Measurements from ENCODE around the gene MTMR3.

The MTMR3 gene

DNA sequence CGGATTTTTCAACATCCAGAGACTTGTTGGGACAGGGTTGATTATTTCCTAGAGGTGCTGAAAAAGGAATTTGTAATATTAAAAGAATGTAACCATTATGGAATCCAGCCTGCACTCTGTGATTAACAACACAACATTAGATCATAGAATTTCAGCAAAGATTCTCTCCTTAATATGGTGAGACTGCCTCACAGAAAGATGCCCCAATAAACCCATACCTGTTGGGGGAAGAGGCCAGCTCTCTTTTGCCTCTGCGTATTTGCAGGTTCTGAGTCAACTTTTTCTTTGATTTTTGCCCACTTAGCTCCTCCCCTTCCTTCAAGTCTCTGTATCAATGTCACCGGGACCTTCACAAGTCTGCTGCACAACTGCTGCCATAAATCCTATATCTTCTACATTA lies 12.4 kb upstream of the MTMR3 start:
- DNase-seq (ENCODE audit: low read depth in 2 of 2) = no peak

DNA sequence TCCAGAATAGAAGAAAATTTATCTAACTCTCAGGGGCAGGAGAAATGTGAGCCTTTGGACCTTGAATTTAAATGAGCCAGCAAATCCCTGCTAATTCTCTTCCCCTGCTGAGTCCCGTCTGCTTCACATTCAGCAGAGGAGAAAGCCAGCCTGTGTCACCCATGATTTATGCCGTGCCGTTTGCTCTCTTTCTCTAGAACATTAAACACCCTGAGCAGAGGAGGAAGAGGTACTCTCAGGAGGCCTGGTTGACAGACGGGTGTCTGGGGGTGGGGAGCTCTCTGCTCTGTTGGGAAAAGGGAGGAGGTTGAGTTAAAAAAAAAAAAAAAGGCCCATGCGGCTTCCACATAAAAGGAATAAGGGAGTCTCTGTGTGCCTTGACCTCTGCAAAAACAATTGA lies 11.3 kb upstream of the MTMR3 start:
- DNase-seq (ENCODE audit: low read depth in 2 of 2) = no peak

DNA sequence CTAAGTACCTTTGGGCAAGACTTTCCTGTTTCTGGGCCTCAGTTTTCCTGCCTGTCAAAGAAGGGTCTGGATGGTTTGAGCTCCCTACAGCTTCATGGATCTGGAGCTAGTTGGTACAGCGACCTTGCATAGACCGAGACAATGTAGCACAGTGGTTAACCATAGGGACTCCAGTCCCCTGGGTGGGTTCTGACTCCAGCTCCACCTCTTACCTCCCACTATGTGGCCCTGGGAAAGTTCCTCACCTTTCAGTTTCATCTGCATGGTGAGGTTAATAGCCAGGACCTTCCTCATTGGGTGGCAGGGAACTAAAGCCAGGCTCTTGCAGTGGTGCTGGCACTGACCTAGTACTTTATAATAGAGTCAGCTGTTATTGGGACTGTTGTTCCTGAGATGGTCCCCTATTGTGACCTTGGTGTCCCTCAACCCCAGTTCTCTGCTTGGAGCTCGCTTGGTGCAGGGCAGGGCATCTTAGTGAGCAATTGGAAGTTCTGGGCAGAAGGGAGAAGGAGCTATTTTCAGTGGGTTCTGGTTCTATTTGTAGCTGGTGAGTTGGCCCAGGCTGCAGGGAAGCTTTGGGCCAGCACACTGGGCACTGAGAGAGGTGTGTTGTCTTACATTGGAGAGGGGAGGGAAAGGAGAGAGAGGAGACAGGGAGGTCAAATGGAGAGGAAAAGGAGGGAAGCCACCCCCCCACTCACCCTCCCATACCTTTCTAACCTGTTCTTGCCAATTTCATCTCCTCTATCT lies 10.7 kb upstream of the MTMR3 start:
- DNase-seq (ENCODE audit: low read depth in 2 of 2) = no peak

DNA sequence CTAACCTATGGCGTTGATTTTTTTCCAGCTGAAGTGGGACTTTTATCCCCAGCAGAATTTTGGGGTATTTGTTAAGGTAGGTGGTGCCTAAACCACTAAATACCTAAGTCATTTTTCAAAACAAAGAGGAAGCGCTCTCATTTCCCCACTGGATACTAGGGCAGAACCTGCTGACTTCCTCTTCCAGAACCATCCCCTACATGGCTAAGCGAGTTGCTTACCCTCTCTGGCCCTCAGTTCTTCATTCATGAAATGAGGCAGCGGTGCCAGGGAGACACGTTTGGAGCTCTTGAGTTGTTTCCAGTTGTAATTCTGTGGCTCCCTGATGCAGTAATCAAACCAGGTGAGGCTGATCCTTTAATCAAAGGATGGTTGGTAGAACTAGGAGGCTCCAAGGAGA lies 10.0 kb upstream of the MTMR3 start:
- no peak for DNase-seq (ENCODE audit: low read depth in 2 of 2)

DNA sequence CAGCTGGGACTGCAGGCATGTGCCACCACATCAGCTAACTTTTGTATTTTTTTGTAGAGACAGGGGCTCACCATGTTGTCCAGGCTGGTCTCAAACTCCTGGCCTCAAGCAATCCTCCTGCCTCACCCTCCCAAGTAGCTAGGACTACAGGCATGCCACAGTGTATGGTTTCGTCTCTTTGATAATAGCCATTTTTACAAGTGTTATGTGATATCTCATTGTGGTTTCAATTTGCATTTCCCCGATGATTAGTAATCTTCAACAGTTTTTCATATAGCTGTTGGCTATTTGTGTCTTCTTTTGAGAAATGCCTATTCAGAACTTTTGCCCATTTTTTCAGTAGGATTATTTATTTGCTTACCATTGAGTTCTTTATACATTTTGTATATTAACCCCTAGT lies 9.0 kb upstream of the MTMR3 start:
- no peak for DNase-seq (ENCODE audit: low read depth in 2 of 2)

DNA sequence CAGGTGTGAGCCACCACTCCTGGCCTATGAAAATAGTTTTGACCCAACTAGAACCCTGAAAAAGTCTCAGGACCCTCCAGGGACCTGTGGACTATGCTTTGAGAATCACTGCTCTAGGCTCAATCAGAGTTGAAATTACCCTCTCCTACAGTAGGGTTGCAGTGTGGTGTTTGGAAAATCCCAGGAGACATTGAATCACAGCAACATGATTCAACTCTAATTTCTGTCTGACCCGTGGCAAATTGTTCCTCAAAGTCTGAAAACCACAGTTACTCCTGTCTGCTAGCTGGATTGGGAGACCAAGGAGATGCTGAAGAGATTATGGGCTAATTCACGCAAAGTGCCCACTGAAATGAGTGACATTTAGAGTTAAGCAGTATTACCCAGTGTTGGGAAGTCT lies 5.4 kb upstream of the MTMR3 start:
- no peak for DNase-seq (ENCODE audit: low read depth in 2 of 2)

DNA sequence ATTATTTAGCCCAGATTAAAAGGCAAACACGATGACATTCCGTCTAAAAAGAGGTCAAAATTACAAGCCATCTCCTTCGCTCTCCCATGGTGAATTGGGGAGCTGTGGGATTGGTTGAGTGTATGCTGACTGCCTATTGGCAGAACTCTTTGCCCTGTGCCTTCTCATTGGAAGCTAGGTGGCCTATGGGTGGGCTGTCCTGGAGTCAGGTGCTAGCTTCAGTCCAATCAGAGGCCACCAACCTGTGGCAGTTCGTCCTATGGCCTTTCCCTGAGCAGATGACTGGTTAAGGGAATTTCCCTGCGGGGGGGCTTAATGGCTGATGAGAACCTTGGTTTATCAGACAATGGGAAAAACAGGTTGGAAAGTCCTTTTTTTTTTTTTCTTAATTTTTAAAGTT lies 3.2 kb upstream of the MTMR3 start:
- DNase-seq (ENCODE audit: low read depth in 2 of 2) = no peak

DNA sequence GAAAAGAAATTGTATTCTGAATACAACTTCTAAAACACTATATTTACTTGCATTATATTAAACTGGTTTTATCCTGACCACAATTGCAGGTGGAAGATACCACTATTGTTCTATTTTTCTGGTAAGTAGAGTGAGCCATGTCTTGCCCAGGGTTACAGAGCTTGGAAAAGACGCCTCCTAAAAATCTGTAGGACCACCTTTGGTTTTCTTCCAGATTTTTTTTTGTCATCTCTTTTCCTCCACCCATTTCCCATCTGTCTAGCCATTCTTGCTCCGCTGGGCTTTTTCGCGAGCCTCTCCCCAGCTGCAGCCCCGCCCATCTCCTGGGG lies 294 bp upstream of the MTMR3 start:
- DNase-seq (ENCODE audit: low read depth in 2 of 2) = no peak

DNA sequence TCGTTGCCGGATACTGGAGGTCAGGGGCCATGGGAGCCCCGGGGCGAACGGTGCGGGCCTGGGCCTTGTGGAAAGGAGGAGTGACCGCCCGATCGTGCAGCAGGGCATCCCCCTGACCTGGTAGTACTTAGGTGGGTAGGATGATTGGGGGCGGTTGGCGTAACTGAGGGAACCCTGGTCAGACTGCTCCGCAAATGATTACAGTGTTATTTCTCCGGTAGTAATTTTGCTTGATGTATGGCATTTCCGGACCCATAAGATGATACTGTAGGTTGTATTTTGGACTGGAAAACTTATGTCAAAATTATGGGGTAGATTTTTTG lies 762 bp downstream of the MTMR3 start:
- no peak for DNase-seq (ENCODE audit: low read depth in 2 of 2)

DNA sequence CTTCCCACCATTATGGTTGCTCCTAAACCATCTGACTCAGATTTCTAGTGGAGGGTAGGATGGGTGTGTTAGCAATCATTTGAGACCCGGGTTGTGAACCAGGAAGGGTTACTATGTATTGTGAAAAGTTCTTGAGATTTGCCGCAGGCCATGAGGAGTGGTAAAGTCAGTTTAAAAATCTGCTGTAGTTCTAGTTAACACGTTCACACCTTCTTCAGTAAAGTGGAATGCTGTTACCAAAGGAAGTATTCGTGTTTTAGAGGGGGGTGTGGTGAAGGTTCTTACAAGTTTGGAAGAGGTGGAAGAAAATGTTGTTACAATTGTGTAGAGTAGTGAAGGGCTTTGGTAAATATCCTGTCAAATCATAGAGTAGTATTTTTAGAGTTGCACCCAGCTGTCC lies 2.6 kb downstream of the MTMR3 start:
- DNase-seq (ENCODE audit: low read depth in 2 of 2) = no peak

DNA sequence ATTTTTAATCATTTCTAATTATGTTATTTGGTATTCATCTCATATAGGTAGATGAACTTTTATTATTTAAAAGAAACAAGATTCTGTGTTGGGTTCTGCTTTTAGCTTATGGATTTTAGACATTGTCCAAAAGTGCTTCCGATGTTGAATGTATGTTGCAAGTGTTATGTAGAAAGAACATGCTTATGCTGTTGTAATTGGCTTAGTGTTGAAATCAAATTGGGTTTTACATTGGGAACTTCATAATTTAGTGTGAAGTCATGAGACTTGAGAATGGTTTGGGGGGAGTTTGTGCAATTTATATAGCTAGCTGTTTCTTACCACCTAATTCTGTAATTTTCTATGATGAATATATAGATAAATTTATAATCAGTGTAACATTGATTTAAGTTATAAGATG lies 3.6 kb downstream of the MTMR3 start:
- DNase-seq (ENCODE audit: low read depth in 2 of 2) = no peak

DNA sequence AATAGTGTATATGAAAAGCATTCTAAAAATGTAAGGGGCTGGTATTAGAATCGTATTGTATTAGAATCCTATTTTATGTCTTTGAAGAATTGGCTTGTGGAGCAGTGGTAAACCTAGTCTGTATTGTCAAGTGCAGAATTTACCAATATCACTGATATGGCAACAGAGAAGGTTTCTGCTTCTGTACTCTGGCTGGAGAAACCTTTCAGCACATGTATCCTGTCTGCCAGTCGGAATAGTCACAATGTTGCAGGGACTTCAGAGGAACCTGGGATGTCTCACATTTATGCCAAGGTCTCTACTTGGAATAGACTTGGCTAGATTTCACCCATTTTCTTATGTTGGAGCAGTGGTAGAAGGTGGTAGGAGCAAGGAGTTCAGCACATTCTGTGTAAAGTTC lies 4.4 kb downstream of the MTMR3 start:
- no peak for DNase-seq (ENCODE audit: low read depth in 2 of 2)

DNA sequence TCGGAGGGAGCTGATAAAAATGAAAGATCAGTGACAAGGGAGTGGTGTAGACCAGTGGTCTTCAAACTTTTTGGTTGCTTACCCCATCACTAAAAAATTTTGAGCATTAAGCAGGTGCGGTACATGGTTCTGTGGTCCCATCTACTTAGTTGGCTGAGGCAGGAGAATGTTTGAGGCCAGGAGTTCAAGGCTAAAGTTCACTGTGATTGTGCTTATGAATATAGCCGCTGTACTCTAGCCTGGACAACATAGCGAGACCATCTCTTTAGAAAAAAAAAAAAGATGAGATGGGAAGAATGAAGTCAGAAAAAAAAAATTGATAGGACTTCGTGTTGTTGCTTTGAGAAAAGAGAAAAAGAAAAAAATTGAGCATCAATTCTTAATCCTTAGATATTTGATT lies 7.8 kb downstream of the MTMR3 start:
- no peak for DNase-seq (ENCODE audit: low read depth in 2 of 2)

DNA sequence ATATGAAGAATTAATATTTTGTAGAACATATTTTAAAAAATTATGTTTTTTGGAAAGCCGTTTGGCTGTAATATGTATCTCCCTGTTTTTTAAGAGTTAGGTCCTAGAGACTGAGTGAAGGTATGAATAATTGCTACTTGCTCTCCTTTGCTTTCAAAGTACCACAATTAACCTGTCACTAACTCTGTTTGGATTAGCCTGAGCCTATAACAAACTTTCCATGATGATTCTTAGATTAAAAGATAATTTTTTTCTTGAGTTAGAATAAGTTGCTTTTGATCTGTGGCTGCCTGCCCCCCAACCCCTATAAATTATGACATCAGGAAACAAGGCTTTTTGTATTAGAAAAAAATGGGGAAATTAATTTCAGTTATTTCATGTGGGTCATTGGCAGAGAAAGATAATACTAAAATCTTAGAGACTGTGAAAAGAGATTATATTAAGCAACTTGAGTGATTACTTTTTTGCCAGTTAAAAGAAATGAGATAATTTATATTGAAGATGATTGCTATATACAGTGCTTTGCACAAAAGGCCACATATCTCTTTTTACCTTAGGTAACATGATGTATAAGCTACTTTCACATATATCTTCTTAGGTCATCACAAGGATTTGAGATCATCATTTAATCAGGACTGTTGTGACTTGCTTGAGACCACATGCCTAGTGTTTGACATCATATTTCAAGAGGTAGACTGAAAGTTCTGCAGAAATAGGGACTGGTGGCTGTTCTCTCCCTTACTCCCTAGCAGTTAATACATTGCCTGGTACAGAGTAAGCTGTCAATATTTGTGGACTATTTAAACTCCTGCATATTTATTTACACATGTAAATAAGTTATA lies 9.6 kb downstream of the MTMR3 start:
- no peak for DNase-seq (ENCODE audit: low read depth in 2 of 2)

DNA sequence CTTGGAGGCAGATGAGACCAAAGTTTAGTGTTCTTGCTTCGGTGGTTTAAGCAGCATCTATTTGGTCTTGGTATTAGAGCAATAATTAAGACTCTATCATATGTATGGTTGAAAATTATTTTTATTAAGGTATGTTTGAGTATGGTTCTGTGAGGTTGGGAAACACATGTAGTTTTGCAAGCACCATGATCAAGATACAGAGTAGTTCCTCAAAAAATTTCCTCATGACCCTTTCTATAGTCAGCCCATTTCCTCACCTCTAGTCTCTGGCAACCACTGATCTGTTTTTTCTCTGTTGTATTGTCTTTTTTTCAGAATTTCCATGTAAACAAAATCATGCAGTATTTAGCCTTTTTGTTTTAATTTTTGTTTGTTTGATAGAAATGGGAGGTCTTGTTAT lies 18.4 kb downstream of the MTMR3 start:
- DNase-seq (ENCODE audit: low read depth in 2 of 2) = no peak

DNA sequence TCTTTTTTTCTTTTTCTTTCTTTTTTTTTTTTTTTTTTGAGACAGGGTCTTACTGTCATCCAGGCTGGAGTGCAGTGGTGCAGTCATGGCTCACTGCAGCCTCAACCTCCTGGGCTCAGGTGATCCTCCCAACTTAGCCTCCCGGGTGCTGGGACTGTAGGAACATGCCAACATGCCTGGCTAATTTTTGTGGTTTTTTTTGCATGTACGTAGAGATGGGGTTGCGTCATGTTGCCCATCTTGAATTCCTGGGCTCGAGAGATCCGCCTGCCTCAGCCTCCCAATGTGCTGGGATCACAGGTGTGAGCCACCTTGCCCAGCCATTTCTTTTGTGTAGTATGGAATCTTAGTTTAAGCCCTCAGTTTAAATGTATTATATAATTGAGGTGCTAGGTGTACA lies 20.4 kb downstream of the MTMR3 start:
- no peak for DNase-seq (ENCODE audit: low read depth in 2 of 2)

DNA sequence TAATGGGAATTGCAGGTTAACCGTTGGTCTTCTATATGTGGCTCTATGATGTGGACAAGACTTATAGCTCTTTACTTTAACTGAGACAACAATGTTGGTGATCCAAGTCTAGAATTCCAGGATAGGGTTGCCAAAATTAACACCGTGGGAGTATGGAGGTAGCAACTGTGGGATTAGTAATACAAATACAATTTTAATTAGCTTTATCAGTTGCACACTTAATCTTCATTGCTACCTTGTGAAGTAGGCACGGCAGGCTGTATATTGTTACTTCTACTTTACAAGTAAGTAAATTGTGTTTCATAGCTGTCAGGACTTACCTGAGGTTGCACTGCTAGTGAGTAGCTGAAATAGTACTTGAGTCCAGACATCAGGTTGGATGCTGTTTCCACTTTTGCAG lies 21.0 kb downstream of the MTMR3 start:
- no peak for DNase-seq (ENCODE audit: low read depth in 2 of 2)

DNA sequence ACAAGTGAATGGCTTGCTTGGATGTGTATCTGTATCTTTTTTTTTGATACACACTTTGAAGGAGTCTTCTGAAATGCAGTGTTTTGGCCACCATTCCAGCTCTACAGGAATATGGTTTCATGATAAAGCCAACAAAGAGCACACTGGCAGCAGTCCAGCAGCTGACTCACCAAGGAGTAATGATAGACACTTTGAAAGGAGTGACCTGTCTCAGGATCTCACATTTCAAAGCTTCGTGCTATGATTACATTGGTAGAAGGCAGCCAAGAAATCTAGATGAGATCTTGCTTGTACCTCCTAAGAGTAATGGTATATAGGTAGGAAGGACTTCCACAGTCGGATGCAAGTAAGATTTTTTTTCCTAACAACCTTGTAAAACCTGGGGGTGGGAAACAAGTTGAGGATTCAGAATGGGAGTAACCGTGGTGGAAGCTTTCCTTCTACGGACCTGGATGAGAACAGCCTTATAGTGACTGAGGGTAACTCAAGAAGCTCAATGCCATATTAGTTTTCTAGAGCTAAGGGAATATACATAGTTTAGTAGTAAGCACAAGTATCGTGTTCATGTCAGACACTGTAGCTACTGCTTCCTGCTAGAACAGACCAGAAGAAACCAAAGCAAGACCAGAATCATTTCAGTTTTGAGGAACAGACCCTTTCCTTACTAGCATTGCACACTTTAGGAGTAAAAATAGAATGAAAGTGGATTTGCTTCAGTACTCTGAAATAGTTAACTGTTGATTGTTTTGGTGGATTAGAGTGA lies 25.0 kb downstream of the MTMR3 start:
- no peak for DNase-seq (ENCODE audit: low read depth in 2 of 2)

DNA sequence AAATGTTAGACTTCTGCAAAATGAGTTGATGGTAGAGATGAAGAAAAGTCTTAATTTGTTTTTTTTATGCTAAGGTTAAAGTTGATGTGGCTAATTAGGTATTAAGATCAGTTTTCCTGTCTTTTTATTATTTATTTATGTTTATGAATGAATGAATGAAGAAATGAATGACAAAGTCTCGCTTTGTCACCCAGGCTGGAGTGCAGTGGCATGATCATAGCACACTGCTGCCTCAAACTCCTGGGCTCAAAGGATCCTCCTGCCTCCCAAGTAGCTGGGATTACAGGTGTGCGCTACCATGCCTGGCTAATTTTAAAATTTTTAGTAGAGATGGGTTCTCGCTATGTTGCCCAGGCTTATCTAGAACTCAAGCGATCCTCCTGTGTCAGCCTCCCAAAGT lies 29.2 kb downstream of the MTMR3 start:
- no peak for DNase-seq (ENCODE audit: low read depth in 2 of 2)

DNA sequence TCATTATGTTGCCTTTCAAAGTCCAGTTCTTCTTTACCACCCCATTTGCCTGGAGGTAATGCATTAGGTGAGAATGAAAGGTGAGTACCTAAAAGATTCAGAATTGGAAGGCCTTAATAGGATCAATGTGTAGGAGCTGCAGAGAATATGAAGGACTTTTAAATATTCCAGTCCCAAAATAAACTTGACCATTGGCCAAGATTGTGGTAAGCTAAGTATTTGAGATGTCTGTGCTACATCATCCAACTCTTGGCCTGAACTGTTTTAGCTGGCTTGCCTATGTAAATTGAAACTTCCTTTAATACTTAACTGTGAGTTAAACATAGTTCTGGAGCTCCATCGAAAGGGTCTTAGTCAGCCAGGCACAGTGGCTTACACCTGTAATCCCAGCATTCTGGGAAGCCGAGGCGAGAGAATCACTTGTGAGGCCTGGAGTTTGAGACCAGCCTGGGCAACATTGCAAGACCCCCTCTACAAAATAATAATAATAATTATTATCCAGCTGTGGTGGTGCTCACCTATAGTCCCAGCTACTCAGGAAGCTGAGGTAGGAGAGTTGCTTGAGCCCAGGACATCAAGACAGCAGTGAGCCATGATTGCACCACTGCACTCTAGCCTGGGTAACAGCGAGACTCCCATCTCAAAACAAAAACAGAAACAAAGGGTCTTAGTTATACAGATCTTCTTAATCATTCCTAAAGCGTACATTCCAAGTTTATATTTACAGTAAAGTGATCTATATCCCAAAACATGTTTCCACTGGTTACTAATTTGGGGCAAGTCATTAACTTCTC lies 29.8 kb downstream of the MTMR3 start:
- no peak for DNase-seq (ENCODE audit: low read depth in 2 of 2)

DNA sequence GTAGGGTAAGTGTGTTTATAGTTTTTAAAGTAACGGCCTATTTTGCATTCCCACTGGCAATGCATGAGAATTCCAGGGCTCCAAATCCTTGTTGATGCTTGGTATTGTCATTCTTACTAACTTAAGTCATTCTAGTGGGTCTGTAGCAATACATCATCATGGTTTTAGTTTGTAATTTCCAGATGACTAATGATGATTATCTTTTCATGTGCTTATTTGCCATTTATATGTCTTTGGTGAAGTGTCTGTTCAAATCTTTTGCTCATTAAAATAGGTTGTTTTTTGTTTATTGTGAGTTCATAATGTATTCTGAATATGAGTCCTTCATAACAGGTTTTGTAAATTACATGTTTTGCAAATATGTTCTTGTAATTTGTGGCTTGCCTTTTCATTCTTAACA lies 31.2 kb downstream of the MTMR3 start:
- no peak for DNase-seq (ENCODE audit: low read depth in 2 of 2)

DNA sequence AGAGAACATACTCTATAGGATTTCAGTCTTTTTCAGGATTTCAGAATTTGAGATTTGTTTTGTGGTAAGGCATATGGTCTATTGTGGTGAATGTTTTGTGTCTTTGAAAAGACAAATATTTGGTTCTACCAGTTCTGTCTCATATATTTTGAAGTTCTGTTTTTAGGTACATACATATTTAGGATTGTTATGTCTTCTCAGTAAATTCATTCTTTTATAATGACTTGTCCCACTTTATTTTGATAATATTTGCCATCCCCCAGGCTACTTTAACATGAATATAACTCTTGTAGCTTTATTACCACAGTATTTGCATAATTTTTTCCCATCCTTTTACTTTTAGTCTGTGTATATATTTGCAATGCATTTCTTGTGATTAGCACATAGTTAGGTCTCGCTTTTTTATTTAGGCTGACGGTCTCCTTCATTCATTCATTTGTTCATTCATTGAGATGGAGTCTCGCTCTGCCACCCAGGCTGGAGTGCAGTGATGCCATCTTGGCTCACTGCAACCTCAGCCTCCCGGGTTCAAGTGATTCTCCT lies 32.1 kb downstream of the MTMR3 start:
- DNase-seq (ENCODE audit: low read depth in 2 of 2) = no peak
